AG04449 (cell line): Measurements from ENCODE around the gene USP25.
A peak's percentile ranks its signal among the peaks of the same experiment; 100 is the strongest.

Experiments
- CTCF ChIA-PET: fragments of 350-600 bp; formaldehyde crosslinking; extraction: SDS; loops from one replicate; lab custom pipeline; 2021; ENCODE audit warnings: antibody characterized with exemption; lab: Yijun Ruan, JAX
- POLR2A ChIA-PET: fragments of 400-600, 350-600 bp; formaldehyde crosslinking; extraction: SDS; loops from one replicate; lab custom pipeline; 2020; ENCODE audit warnings: antibody characterized with exemption, inconsistent platforms; lab: Yijun Ruan, JAX
- DNase-seq: peaks from one replicate; pipeline ENCODE4 v3.0.0-alpha.2; 2010; ENCODE audit warnings: low read depth, low spot score
- H3K4me3 ChIP-seq: 2 replicates; pipeline ENCODE4 v1.5.1; 2011; ENCODE audit warnings: low read depth, mild to moderate bottlenecking, control low read depth, low read length
- CTCF ChIP-seq: IDR thresholded peaks from one replicate; pipeline ENCODE4 v1.5.1; 2011; ENCODE audit warnings: mild to moderate bottlenecking, moderate library complexity, low read length, control low read depth, inconsistent platforms; ENCODE audit not compliant: insufficient read depth; ENCODE audit errors: missing control alignments

Gene USP25

GRCh38 chr21:15728046-15728445, 1.7 kb upstream of the USP25 start:
- ChIA-PET POLR2A (no interaction called here), CTCF (interaction anchor here (1.0 kb wide), 1 partner anchor 166 kb away, joined by 3 read pairs; no protein-coding TSS in a partner anchor)
- no peak for TF ChIP-seq CTCF
- H3K4me3 ChIP-seq, result no peak overlapping the region
- no peak for DNase-seq

GRCh38 chr21:15729346-15729673, 472 bp upstream of the USP25 start:
- TF ChIP-seq CTCF, result no peak
- DNase-seq, result no peak
- H3K4me3 ChIP-seq, result peak overlapping the region; percentile 78
- POLR2A ChIA-PET, result no interaction called here
- CTCF ChIA-PET, result interaction anchor here (1.2 kb wide), 1 partner anchor 14 kb away, joined by 4 read pairs; no protein-coding TSS in a partner anchor

GRCh38 chr21:15730484-15731242, 881 bp downstream of the USP25 start:
- peak overlapping the region; percentile 78 for H3K4me3 ChIP-seq
- no peak for TF ChIP-seq CTCF
- ChIA-PET POLR2A (no interaction called here), CTCF (interaction anchor here (1.0 to 1.3 kb wide), 2 partner anchors 33 to 45 kb away, joined by 3 read pairs; no protein-coding TSS in a partner anchor)
- DNase-seq, result no peak

GRCh38 chr21:15731243-15731613, 1.4 kb downstream of the USP25 start:
- peak overlapping the region; percentile 78 for H3K4me3 ChIP-seq
- ChIA-PET CTCF (interaction anchor here (1.0 kb wide), 1 partner anchor 32 kb away, joined by 3 read pairs; no protein-coding TSS in a partner anchor), POLR2A (no interaction called here)
- DNase-seq, result no peak
- no peak for TF ChIP-seq CTCF

GRCh38 chr21:15732290-15732995, 2.7 kb downstream of the USP25 start:
- POLR2A ChIA-PET, result no interaction called here
- TF ChIP-seq CTCF, result no peak
- CTCF ChIA-PET, result no interaction called here
- H3K4me3 ChIP-seq, result no peak overlapping the region
- no peak for DNase-seq

GRCh38 chr21:15732996-15733329, 3.2 kb downstream of the USP25 start:
- CTCF ChIA-PET, result no interaction called here
- no peak for DNase-seq
- H3K4me3 ChIP-seq, result no peak overlapping the region
- TF ChIP-seq CTCF, result no peak
- POLR2A ChIA-PET, result no interaction called here
